Suprapubic skin (tissue), 3 donors: ENCODE results near the gene ADAMTS16.

Experiments used
- EP300 ChIP-seq: sonication (generic); formaldehyde crosslinking; IDR thresholded peaks from one replicate; pipeline ENCODE4 v1.6.1; 2017; ENCODE audit warnings: antibody characterized with exemption
- POLR2A ChIP-seq, 2 donors: fragments of 450-650 bp; IDR thresholded peaks; one replicate each; pipeline ENCODE4 v1.6.1; 2017; ENCODE audit warnings: antibody characterized with exemption in 2 of 2, mild to moderate bottlenecking in 2 of 2, moderate library complexity in 2 of 2
- TF ChIP-seq, protein P1 (sequence below), 2 donors: fragments of 200-600 bp in 1 of 2; fragments of 450-650 bp in 1 of 2; sonication (generic) in 1 of 2; IDR thresholded peaks; one replicate each; pipeline ENCODE4 v1.5.1; 2016 to 2019; ENCODE audit warnings: antibody characterized with exemption in 2 of 2, mild to moderate bottlenecking in 1 of 2, moderate library complexity in 1 of 2

GRCh38 chr5:5318426-5319190 lies 178.5 kb downstream of the ADAMTS16 start:
- TF ChIP-seq, protein P1, sequence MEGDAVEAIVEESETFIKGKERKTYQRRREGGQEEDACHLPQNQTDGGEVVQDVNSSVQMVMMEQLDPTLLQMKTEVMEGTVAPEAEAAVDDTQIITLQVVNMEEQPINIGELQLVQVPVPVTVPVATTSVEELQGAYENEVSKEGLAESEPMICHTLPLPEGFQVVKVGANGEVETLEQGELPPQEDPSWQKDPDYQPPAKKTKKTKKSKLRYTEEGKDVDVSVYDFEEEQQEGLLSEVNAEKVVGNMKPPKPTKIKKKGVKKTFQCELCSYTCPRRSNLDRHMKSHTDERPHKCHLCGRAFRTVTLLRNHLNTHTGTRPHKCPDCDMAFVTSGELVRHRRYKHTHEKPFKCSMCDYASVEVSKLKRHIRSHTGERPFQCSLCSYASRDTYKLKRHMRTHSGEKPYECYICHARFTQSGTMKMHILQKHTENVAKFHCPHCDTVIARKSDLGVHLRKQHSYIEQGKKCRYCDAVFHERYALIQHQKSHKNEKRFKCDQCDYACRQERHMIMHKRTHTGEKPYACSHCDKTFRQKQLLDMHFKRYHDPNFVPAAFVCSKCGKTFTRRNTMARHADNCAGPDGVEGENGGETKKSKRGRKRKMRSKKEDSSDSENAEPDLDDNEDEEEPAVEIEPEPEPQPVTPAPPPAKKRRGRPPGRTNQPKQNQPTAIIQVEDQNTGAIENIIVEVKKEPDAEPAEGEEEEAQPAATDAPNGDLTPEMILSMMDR (IDR thresholded peaks at IDR 0.05) = no peak
- TF ChIP-seq POLR2A (IDR thresholded peaks at IDR 0.05) (no peak), EP300 (no peak)
